DND-41 (cell line): ENCODE measurements around the gene TLCD2.
"Not testable (repeated sequence)": the region's sequence is repeated elsewhere in the genome, so short reads cannot be mapped to it uniquely, and the experiment has no call there.

Experiments used
- ATAC-seq: fragments of 200-7000 bp; cut with Tn5 transposase; 3 replicates; pipeline ENCODE4 v1.9.1; 2021; ENCODE audit warnings: low read depth; ENCODE audit not compliant: insufficient read depth
- DNase-seq: peaks from one replicate; pipeline ENCODE4 v3.0.0-alpha.2; 2020
- H2AFZ ChIP-seq: 2 replicates; pipeline ENCODE4 v1.6.0; 2012; ENCODE audit warnings: low read depth, low read length
- H3K27ac ChIP-seq: 2 replicates; pipeline ENCODE4 v1.5.1; 2012; ENCODE audit warnings: low read length, inconsistent platforms
- H3K27me3 ChIP-seq: fragments of 200-600 bp; sonication (generic); 2 replicates; pipeline ENCODE4 v1.6.0; 2012; ENCODE audit warnings: low read length, mild to moderate bottlenecking, inconsistent platforms; ENCODE audit not compliant: insufficient read depth, poor library complexity
- H3K36me3 ChIP-seq: 2 replicates; pipeline ENCODE4 v1.5.1; 2012; ENCODE audit warnings: low read length, inconsistent platforms; ENCODE audit not compliant: insufficient read depth
- H3K4me1 ChIP-seq: 2 replicates; pipeline ENCODE4 v1.5.1; 2012; ENCODE audit warnings: mild to moderate bottlenecking, low read length; ENCODE audit not compliant: insufficient read depth
- H3K4me2 ChIP-seq: 2 replicates; pipeline ENCODE4 v1.6.0; 2012; ENCODE audit warnings: mild to moderate bottlenecking, moderate library complexity, low read length, inconsistent platforms; ENCODE audit not compliant: insufficient read depth
- H3K4me3 ChIP-seq, 2 experiments: fragments of 200-600 bp in 1 of 2; shearing (Covaris generic) in 1 of 2; 2 replicates each; pipeline ENCODE4 v1.5.1; 2012 to 2016; ENCODE audit warnings: inconsistent platforms in 2 of 2, low read length in 2 of 2, mild to moderate bottlenecking in 2 of 2, low read depth in 1 of 2, moderate library complexity in 1 of 2
- H3K79me2 ChIP-seq: 2 replicates; pipeline ENCODE4 v1.6.0; 2012; ENCODE audit warnings: low read length, inconsistent platforms; ENCODE audit not compliant: insufficient read depth
- H3K9ac ChIP-seq: 2 replicates; pipeline ENCODE4 v1.6.0; 2012; ENCODE audit warnings: low read depth, mild to moderate bottlenecking, inconsistent platforms, low read length, moderate library complexity
- H3K9me3 ChIP-seq: 2 replicates; pipeline ENCODE4 v1.5.1; 2012; ENCODE audit warnings: low read length, moderate library complexity, mild to moderate bottlenecking, inconsistent platforms; ENCODE audit not compliant: insufficient read depth, severe bottlenecking
- H4K20me1 ChIP-seq: 2 replicates; pipeline ENCODE4 v1.6.0; 2012; ENCODE audit warnings: low read length; ENCODE audit not compliant: insufficient read depth
- EZH2 ChIP-seq: IDR thresholded peaks from 3 replicates; pipeline ENCODE4 v1.6.1; 2012; ENCODE audit warnings: borderline replicate concordance, low read depth, mild to moderate bottlenecking, moderate library complexity, low read length, inconsistent platforms; ENCODE audit not compliant: severe bottlenecking
- TF ChIP-seq, protein P1 (sequence below): IDR thresholded peaks from 2 replicates; pipeline ENCODE4 v1.5.1; 2012; ENCODE audit warnings: borderline replicate concordance, low read length, moderate library complexity, mild to moderate bottlenecking; ENCODE audit not compliant: poor library complexity, severe bottlenecking; ENCODE audit errors: extremely low read depth

TLCD2 gene

DNA sequence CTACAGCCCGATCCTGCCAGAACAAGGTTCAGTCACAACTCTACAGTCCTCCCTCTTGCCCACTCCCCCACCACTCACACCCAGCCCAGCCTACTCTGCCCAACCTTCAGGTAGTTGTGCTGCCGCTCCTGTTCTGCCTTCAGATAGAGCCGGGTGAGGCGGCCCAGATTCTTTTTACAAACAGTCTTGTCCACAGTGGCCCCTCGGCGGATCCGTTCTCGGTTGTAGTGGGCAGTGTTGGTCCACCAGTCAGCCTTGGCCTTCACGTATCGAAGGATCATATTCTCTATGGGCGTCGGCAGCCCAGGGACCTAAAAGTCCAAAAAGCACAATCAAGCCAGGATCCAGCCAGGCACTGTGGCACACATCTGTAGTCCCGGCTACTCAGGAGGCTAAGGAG, 33.8 kb downstream of the TLCD2 start:
- peaks cover 57% of the 10 kb centered on the region for H3K79me2 ChIP-seq
- no peak overlapping the region for H3K4me3 ChIP-seq
- H3K4me2 ChIP-seq = no peak overlapping the region
- peaks cover 95% of the 10 kb centered on the region for H3K36me3 ChIP-seq
- peaks cover 7% of the 10 kb centered on the region; the same call in 1 of the 2 replicates for H3K4me1 ChIP-seq
- H3K9ac ChIP-seq = no peak overlapping the region
- no peak overlapping the region for H3K27ac ChIP-seq
- no peaks in the 10 kb centered on the region for H3K9me3 ChIP-seq
- H3K27me3 ChIP-seq = no peaks in the 10 kb centered on the region
- TF ChIP-seq, protein P1, sequence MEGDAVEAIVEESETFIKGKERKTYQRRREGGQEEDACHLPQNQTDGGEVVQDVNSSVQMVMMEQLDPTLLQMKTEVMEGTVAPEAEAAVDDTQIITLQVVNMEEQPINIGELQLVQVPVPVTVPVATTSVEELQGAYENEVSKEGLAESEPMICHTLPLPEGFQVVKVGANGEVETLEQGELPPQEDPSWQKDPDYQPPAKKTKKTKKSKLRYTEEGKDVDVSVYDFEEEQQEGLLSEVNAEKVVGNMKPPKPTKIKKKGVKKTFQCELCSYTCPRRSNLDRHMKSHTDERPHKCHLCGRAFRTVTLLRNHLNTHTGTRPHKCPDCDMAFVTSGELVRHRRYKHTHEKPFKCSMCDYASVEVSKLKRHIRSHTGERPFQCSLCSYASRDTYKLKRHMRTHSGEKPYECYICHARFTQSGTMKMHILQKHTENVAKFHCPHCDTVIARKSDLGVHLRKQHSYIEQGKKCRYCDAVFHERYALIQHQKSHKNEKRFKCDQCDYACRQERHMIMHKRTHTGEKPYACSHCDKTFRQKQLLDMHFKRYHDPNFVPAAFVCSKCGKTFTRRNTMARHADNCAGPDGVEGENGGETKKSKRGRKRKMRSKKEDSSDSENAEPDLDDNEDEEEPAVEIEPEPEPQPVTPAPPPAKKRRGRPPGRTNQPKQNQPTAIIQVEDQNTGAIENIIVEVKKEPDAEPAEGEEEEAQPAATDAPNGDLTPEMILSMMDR = no peak
- no peak for TF ChIP-seq EZH2
- H4K20me1 ChIP-seq = peaks cover 71% of the 10 kb centered on the region
- ATAC-seq (no peak; the same call in 2 of the 3 replicates), DNase-seq (no peak)
- H2AFZ ChIP-seq = no peak overlapping the region

DNA sequence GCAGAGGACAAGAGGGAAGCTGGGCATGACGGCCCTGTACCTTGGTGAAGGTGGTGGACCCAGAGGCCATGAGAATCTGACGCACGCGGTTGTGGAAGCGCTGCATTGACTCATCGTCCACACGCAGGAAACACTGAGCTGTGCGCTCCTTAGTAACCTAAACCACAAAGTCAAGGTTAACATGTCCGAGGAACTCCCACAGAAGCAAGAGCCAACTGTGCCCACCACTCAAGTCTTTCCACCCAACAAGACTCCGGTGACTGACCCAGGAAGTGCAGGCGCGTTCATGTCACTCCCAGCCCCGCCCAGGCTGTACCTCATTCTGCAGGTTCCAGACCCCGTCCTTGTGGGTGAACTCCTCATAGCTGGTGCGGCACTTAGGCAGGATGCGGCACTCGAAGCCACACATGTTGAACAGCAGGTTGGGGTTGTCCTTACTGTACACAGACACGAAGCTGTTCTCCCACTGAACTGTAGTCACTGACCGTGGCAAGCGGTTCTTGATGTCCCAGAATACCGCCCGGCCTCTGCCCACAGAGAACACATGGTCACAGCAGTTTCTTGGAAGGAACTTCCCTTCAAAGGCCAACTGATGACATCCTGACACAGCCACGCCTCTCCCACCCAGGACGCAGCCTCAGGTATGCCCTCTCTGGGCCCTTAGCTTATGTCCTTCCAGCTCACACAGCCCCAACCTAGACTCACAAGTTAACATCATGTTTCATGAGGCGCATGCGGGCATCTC, 37.0 kb downstream of the TLCD2 start:
- Histone ChIP-seq H3K27me3 (no peaks in the 10 kb centered on the region), H3K9me3 (no peaks in the 10 kb centered on the region), H3K4me2 (no peak overlapping the region), H3K27ac (no peak overlapping the region), H3K36me3 (peaks cover 94% of the 10 kb centered on the region), H3K9ac (no peak overlapping the region), H4K20me1 (peaks cover 55% of the 10 kb centered on the region), H3K4me1 (no peaks in the 10 kb centered on the region), H3K79me2 (peaks cover 47% of the 10 kb centered on the region), H3K4me3 (no peak overlapping the region), H2AFZ (no peak overlapping the region)
- no peak for TF ChIP-seq EZH2
- TF ChIP-seq, protein P1 = no peak
- DNase-seq (no peak), ATAC-seq (no peak)

DNA sequence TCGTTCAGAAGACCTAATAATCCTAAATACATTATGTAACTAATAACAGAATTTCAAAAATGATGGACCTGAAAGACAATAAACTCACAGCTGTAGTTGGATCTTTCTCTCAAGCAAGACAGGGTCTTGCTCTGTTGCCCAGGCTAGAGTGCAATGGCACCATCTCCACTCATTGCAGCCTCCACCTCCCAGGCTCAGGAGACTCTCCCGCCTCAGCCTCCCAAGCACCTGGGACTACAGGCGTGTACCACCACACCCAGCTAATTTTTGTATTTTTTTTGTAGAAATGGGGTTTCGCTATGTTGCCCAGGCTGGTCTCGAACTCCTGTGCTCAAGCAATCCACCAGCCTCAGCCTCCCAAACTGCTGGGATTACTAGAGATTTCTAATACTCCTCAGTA, 46.2 kb downstream of the TLCD2 start:
- not testable (repeated sequence) for H3K9me3 ChIP-seq, H3K9ac ChIP-seq, DNase-seq, ATAC-seq, H3K4me1 ChIP-seq, H3K27me3 ChIP-seq, H3K4me2 ChIP-seq, H3K4me3 ChIP-seq, H3K27ac ChIP-seq, H2AFZ ChIP-seq
- H3K36me3 ChIP-seq = peaks cover 88% of the 10 kb centered on the region
- peaks cover 36% of the 10 kb centered on the region for H4K20me1 ChIP-seq
- peaks cover 31% of the 10 kb centered on the region for H3K79me2 ChIP-seq

DNA sequence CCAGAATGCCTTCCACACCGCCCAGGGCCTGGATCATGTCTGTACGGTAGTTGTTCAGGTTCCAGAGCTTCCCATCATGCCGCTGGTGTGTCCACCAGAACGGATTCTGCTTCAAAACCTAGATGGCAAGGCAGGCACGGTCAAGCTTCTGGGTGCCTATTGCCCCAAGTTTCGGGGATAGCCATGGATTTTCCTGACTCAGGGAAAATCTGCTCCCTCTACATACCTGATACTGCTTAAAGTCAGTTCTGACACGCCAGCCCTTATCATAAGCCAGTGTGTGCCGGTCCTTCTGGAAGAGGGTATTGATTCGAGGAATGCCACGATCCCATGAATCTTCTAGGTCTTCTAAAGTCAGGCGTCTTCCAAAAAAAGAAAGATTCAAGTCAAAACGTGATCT, 49.1 kb downstream of the TLCD2 start:
- Histone ChIP-seq H3K27me3 (no peaks in the 10 kb centered on the region), H3K4me1 (no peaks in the 10 kb centered on the region), H3K36me3 (peaks cover 90% of the 10 kb centered on the region), H3K4me2 (no peak overlapping the region), H3K9ac (no peak overlapping the region), H3K27ac (no peak overlapping the region), H3K79me2 (peaks cover 13% of the 10 kb centered on the region), H3K9me3 (no peaks in the 10 kb centered on the region), H4K20me1 (peaks cover 40% of the 10 kb centered on the region), H3K4me3 (no peak overlapping the region), H2AFZ (no peak overlapping the region)
- ATAC-seq (no peak), DNase-seq (no peak)
- TF ChIP-seq EZH2 = no peak
- TF ChIP-seq, protein P1 = no peak
